Measurements from ENCODE around the gene PTPRJ.

GRCh38 chr11:48127521-48128183 lies 147.3 kb downstream of the PTPRJ start:
- TF ChIP-seq EZH2 (IDR thresholded peaks at IDR 0.05; ENCODE audit: borderline replicate concordance, insufficient read depth, low read depth, low read length, poor library complexity, severe bottlenecking), result no peak
- TF ChIP-seq, protein P1, sequence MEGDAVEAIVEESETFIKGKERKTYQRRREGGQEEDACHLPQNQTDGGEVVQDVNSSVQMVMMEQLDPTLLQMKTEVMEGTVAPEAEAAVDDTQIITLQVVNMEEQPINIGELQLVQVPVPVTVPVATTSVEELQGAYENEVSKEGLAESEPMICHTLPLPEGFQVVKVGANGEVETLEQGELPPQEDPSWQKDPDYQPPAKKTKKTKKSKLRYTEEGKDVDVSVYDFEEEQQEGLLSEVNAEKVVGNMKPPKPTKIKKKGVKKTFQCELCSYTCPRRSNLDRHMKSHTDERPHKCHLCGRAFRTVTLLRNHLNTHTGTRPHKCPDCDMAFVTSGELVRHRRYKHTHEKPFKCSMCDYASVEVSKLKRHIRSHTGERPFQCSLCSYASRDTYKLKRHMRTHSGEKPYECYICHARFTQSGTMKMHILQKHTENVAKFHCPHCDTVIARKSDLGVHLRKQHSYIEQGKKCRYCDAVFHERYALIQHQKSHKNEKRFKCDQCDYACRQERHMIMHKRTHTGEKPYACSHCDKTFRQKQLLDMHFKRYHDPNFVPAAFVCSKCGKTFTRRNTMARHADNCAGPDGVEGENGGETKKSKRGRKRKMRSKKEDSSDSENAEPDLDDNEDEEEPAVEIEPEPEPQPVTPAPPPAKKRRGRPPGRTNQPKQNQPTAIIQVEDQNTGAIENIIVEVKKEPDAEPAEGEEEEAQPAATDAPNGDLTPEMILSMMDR (IDR thresholded peaks at IDR 0.05), result no peak
